Neural progenitor cell (in vitro differentiated cells): ENCODE results near the gene CYP1A1. TPM values are rescaled to one million over a fixed set of nuclear protein-coding genes. Genes with fewer than 3 reads are reported as not detected.
A peak's percentile ranks its signal among the peaks of the same experiment; 100 is the strongest.
"Not testable (repeated sequence)": the region's sequence is repeated elsewhere in the genome, so short reads cannot be mapped to it uniquely, and the experiment has no call there.

Source experiments
- DNase-seq: peaks from one replicate; pipeline ENCODE4 v3.0.0-alpha.2; 2016; ENCODE audit warnings: low spot score
- H2AFZ ChIP-seq: fragments of 200-600 bp; sonication (generic); replicated peaks from 2 replicates; pipeline ENCODE4 v1.6.1; 2016; ENCODE audit warnings: antibody characterized with exemption
- H3F3A ChIP-seq: fragments of 200-600 bp; sonication (generic); 2 replicates; pipeline ENCODE4 v1.6.1; 2016; ENCODE audit warnings: antibody characterized with exemption, low read depth
- H3K27ac ChIP-seq: fragments of 200-600 bp; sonication (generic); 2 replicates; pipeline ENCODE4 v1.5.1; 2016; ENCODE audit warnings: mild to moderate bottlenecking
- H3K27me3 ChIP-seq: fragments of 200-600 bp; sonication (generic); 2 replicates; pipeline ENCODE4 v1.6.1; 2016; ENCODE audit warnings: mild to moderate bottlenecking, moderate library complexity
- H3K36me3 ChIP-seq: fragments of 200-600 bp; sonication (generic); 2 replicates; pipeline ENCODE4 v1.5.1; 2016
- H3K4me1 ChIP-seq: fragments of 200-600 bp; sonication (generic); 2 replicates; pipeline ENCODE4 v1.6.1; 2016; ENCODE audit warnings: mixed run types
- H3K4me2 ChIP-seq: fragments of 200-600 bp; sonication (generic); 2 replicates; pipeline ENCODE4 v1.6.1; 2016
- H3K4me3 ChIP-seq: fragments of 200-600 bp; sonication (generic); 2 replicates; pipeline ENCODE4 v1.5.1; 2016
- H3K79me2 ChIP-seq: fragments of 200-600 bp; sonication (generic); 2 replicates; pipeline ENCODE4 v1.6.1; 2016; ENCODE audit warnings: low read depth
- H3K9ac ChIP-seq: fragments of 200-600 bp; sonication (generic); 2 replicates; pipeline ENCODE4 v1.6.1; 2016
- H3K9me3 ChIP-seq: fragments of 200-600 bp; sonication (generic); 2 replicates; pipeline ENCODE4 v1.5.1; 2016; ENCODE audit warnings: low read depth
- H4K20me1 ChIP-seq: fragments of 200-600 bp; sonication (generic); 2 replicates; pipeline ENCODE4 v1.6.1; 2016; ENCODE audit warnings: low read depth
- H3K27ac Mint-ChIP-seq: 3 replicates; pipeline ENCODE4 v1.8.0; 2021; ENCODE audit warnings: mixed read lengths
- H3K27me3 Mint-ChIP-seq: 2 replicates; pipeline ENCODE4 v1.8.0; 2022; ENCODE audit warnings: low read depth, mild to moderate bottlenecking, inconsistent platforms, moderate library complexity, mixed read lengths; ENCODE audit not compliant: insufficient read depth
- H3K36me3 Mint-ChIP-seq: 3 replicates; pipeline ENCODE4 v1.8.0; 2021; ENCODE audit warnings: mixed read lengths
- H3K4me1 Mint-ChIP-seq: 3 replicates; pipeline ENCODE4 v1.8.0; 2021; ENCODE audit warnings: mixed read lengths
- H3K4me3 Mint-ChIP-seq: 3 replicates; pipeline ENCODE4 v1.8.0; 2021; ENCODE audit warnings: mild to moderate bottlenecking, moderate library complexity, mixed read lengths
- H3K9me3 Mint-ChIP-seq: 3 replicates; pipeline ENCODE4 v1.8.0; 2020; ENCODE audit warnings: mixed read lengths
- CTCF ChIP-seq: fragments of 200-600 bp; sonication (generic); IDR thresholded peaks from 2 replicates; pipeline ENCODE4 v1.5.1; 2017; ENCODE audit warnings: antibody characterized with exemption, mild to moderate bottlenecking
- EZH2 ChIP-seq: fragments of 200-600 bp; sonication (generic); IDR thresholded peaks from 2 replicates; pipeline ENCODE4 v1.6.1; 2017; ENCODE audit warnings: antibody characterized with exemption, mild to moderate bottlenecking, moderate library complexity
- EZH2phosphoT487 ChIP-seq: fragments of 200-600 bp; sonication (generic); IDR thresholded peaks from 2 replicates; pipeline ENCODE4 v1.6.1; 2017; ENCODE audit warnings: antibody characterized with exemption
- total RNA-seq: library from RNA; depleted of rRNA; stranded (reverse); fragments of >200 nt; gene quantifications from 2 replicates; pipeline ENCODE4 v1.2.3, GENCODE V29; 2015; ENCODE audit warnings: low replicate concordance

CYP1A1 gene
- total RNA-seq, 1 donor from 2014 or later = not detected

- Histone ChIP-seq H3K79me2 (no peaks in the 10 kb centered on the region), H2AFZ (no peak overlapping the region), H3F3A (no peaks in the 10 kb centered on the region), H3K4me3 (no peak overlapping the region), H3K4me2 (no peak overlapping the region), H4K20me1 (no peaks in the 10 kb centered on the region), H3K4me1 (no peaks in the 10 kb centered on the region), H3K9me3 (no peaks in the 10 kb centered on the region), H3K9ac (no peak overlapping the region), H3K27me3 (peaks cover 84% of the 10 kb centered on the region), H3K27ac (no peak overlapping the region), H3K36me3 (no peaks in the 10 kb centered on the region)
- DNase-seq = no peak
- Mint-ChIP-seq H3K4me3 (peak overlapping the region; percentile 44), H3K27me3 (peaks cover 33% of the 10 kb centered on the region), H3K27ac (no peak overlapping the region), H3K4me1 (peaks cover 11% of the 10 kb centered on the region), H3K9me3 (peaks cover 7% of the 10 kb centered on the region), H3K36me3 (no peaks in the 10 kb centered on the region)
- TF ChIP-seq EZH2 (no peak), CTCF (no peak), EZH2phosphoT487 (no peak)
Measured at GRCh38 chr15:74730619-74731316, 5.4 kb upstream of the CYP1A1 start.

- peaks cover 35% of the 10 kb centered on the region for H3K27me3 Mint-ChIP-seq
- H3K27ac Mint-ChIP-seq = not testable (repeated sequence)
Measured at GRCh38 chr15:74729372-74729771, 4.0 kb upstream of the CYP1A1 start.

GRCh38 chr15:74728699-74729098 lies 3.4 kb upstream of the CYP1A1 start:
- not testable (repeated sequence) for H2AFZ ChIP-seq, H3K27ac ChIP-seq, H3K4me1 ChIP-seq, H3K4me3 ChIP-seq, H3K36me3 Mint-ChIP-seq, H3K4me3 Mint-ChIP-seq, H3K27ac Mint-ChIP-seq, H3K9me3 Mint-ChIP-seq, DNase-seq, H4K20me1 ChIP-seq, H3K9ac ChIP-seq, H3K79me2 ChIP-seq, H3K4me2 ChIP-seq, H3K36me3 ChIP-seq, H3K9me3 ChIP-seq
- H3F3A ChIP-seq = peaks cover 12% of the 10 kb centered on the region
- Mint-ChIP-seq H3K27me3 (peaks cover 31% of the 10 kb centered on the region), H3K4me1 (peaks cover 15% of the 10 kb centered on the region)
- peaks cover 79% of the 10 kb centered on the region for H3K27me3 ChIP-seq

More at GRCh38 chr15:74729372-74729771, 4.0 kb upstream of the CYP1A1 start:
- H3K27me3 ChIP-seq = peaks cover 84% of the 10 kb centered on the region
- not testable (repeated sequence) for H3K4me3 Mint-ChIP-seq, DNase-seq, H3K36me3 Mint-ChIP-seq, H3K9me3 Mint-ChIP-seq, H3K4me3 ChIP-seq, H3K4me1 ChIP-seq, H3K4me2 ChIP-seq, H3K27ac ChIP-seq, H3F3A ChIP-seq, H4K20me1 ChIP-seq, H2AFZ ChIP-seq, H3K9me3 ChIP-seq, H3K79me2 ChIP-seq, H3K9ac ChIP-seq, H3K36me3 ChIP-seq
- H3K4me1 Mint-ChIP-seq = peaks cover 15% of the 10 kb centered on the region

- H3K4me1 Mint-ChIP-seq = peaks cover 15% of the 10 kb centered on the region
- Histone ChIP-seq H3K9me3 (no peaks in the 10 kb centered on the region), H3F3A (peaks cover 12% of the 10 kb centered on the region), H2AFZ (no peak overlapping the region), H3K36me3 (no peaks in the 10 kb centered on the region), H3K4me2 (no peak overlapping the region), H3K4me1 (no peaks in the 10 kb centered on the region), H3K4me3 (no peak overlapping the region), H3K79me2 (no peaks in the 10 kb centered on the region), H3K27me3 (peaks cover 77% of the 10 kb centered on the region), H3K9ac (no peak overlapping the region), H4K20me1 (no peaks in the 10 kb centered on the region), H3K27ac (no peak overlapping the region)
- TF ChIP-seq EZH2phosphoT487 (no peak), CTCF (no peak), EZH2 (no peak)
- H3K36me3 Mint-ChIP-seq = no peaks in the 10 kb centered on the region
- H3K4me3 Mint-ChIP-seq = peak overlapping the region; percentile 83
- no peak for DNase-seq
- H3K27ac Mint-ChIP-seq = no peak overlapping the region
- H3K27me3 Mint-ChIP-seq = peaks cover 33% of the 10 kb centered on the region
- peaks cover 5% of the 10 kb centered on the region for H3K9me3 Mint-ChIP-seq
Measured at GRCh38 chr15:74727727-74728126, 2.4 kb upstream of the CYP1A1 start.
